ENCODE data around the gene TMEM164.
"Not testable (repeated sequence)": the region's sequence is repeated elsewhere in the genome, so short reads cannot be mapped to it uniquely, and the experiment has no call there.

TMEM164 gene

GRCh38 chrX:110002300-110003166, at the start of gene TMEM164:
TMEM164 (plus strand) TSS chrX:110003114; CDS start chrX:110003775, 661 bp downstream.
- peak in 55 of 56 donors; percentile 5 to 89 (median 70) for DNase-seq

GRCh38 chrX:109954333-109954732, 48.6 kb upstream of the TMEM164 start:
- DNase-seq, result no peak

GRCh38 chrX:109954955-109955354, 48.0 kb upstream of the TMEM164 start:
- no peak for DNase-seq

GRCh38 chrX:109958266-109958665, 44.6 kb upstream of the TMEM164 start:
- DNase-seq, result no peak

- DNase-seq, result no peak
Observed at GRCh38 chrX:109959356-109959871, 43.5 kb upstream of the TMEM164 start.

GRCh38 chrX:109964390-109964789, 38.5 kb upstream of the TMEM164 start:
- DNase-seq, result no peak

- DNase-seq, result no peak
Observed at GRCh38 chrX:109966246-109966645, 36.7 kb upstream of the TMEM164 start.

GRCh38 chrX:109967156-109967555, 35.8 kb upstream of the TMEM164 start:
- no peak for DNase-seq

- DNase-seq, result not testable (repeated sequence)
Observed at GRCh38 chrX:109970841-109971240, 32.1 kb upstream of the TMEM164 start.

- no peak for DNase-seq
Observed at GRCh38 chrX:109974906-109975655, 27.8 kb upstream of the TMEM164 start.

GRCh38 chrX:109985210-109985609, 17.7 kb upstream of the TMEM164 start:
- not testable (repeated sequence) for DNase-seq

GRCh38 chrX:109987884-109988283, 15.0 kb upstream of the TMEM164 start:
- DNase-seq, result no peak

- no peak for DNase-seq
Observed at GRCh38 chrX:109990582-109991276, 12.2 kb upstream of the TMEM164 start.

GRCh38 chrX:109992203-109992602, 10.7 kb upstream of the TMEM164 start:
- no peak for DNase-seq

- DNase-seq, result no peak
Observed at GRCh38 chrX:109995155-109995554, 7.8 kb upstream of the TMEM164 start.

- no peak for DNase-seq
Observed at GRCh38 chrX:109997786-109998452, 5.0 kb upstream of the TMEM164 start.

GRCh38 chrX:110000000-110000399, 2.9 kb upstream of the TMEM164 start:
- no peak for DNase-seq

GRCh38 chrX:110000847-110001713, 1.8 kb upstream of the TMEM164 start:
- no peak for DNase-seq

GRCh38 chrX:110001740-110002299, 1.1 kb upstream of the TMEM164 start:
- no peak for DNase-seq
